ENCODE data around the gene CLRN3. TPM values are rescaled to one million over a fixed set of nuclear protein-coding genes. Genes with fewer than 3 reads are reported as not detected.

The CLRN3 gene
- total RNA-seq, 2 experiments from 2014 or later: not detected

- POLR2A ChIA-PET: no interaction called here
- DNase-seq (no peak), ATAC-seq (no peak)
- CTCF ChIA-PET: interaction anchor here (1.3 kb wide), 1 partner anchor 9 kb away, joined by 5 read pairs; no protein-coding TSS in a partner anchor
- intact Hi-C loops (cut with micrococcal nuclease): loop anchor here (5.0 kb wide), 2 partner anchors 133 to 288 kb away; no protein-coding TSS in a partner anchor
- Mint-ChIP-seq H3K36me3 (ENCODE audit: low read depth) (no peaks in the 10 kb centered on the region), H3K9me3 (no peaks in the 10 kb centered on the region), H3K27me3 (peaks cover 4% of the 10 kb centered on the region), H3K27ac (no peak overlapping the region), H3K4me3 (no peak overlapping the region), H3K4me1 (ENCODE audit: low read depth) (no peaks in the 10 kb centered on the region)
- TF ChIP-seq, protein P1, sequence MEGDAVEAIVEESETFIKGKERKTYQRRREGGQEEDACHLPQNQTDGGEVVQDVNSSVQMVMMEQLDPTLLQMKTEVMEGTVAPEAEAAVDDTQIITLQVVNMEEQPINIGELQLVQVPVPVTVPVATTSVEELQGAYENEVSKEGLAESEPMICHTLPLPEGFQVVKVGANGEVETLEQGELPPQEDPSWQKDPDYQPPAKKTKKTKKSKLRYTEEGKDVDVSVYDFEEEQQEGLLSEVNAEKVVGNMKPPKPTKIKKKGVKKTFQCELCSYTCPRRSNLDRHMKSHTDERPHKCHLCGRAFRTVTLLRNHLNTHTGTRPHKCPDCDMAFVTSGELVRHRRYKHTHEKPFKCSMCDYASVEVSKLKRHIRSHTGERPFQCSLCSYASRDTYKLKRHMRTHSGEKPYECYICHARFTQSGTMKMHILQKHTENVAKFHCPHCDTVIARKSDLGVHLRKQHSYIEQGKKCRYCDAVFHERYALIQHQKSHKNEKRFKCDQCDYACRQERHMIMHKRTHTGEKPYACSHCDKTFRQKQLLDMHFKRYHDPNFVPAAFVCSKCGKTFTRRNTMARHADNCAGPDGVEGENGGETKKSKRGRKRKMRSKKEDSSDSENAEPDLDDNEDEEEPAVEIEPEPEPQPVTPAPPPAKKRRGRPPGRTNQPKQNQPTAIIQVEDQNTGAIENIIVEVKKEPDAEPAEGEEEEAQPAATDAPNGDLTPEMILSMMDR (IDR thresholded peaks at IDR 0.05): no peak
These were observed 42.8 kb downstream of the CLRN3 start for GRCh38 chr10:127849921-127850320.

DNA sequence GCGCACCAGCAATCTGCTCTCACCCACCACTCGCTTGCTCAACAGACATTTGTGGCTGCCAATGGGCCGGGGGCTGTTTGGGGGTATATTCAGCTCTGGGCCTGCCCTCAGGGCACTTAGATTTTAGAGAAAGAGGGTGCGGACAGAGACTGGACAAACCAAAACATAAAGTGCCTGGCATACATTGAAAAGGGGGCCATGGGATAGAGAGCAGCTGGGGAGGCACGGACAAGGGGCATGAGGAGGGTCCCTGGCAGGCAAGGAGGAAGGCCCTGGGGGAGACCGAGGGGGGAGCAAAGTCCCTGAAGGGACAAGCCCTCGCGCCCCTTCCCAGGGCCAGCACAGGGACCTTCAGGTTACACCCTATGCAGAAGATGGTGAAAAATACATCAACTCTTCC is 43.5 kb downstream of the CLRN3 start:
- no peaks in the 10 kb centered on the region for H3K36me3 Mint-ChIP-seq (ENCODE audit: low read depth)

DNA sequence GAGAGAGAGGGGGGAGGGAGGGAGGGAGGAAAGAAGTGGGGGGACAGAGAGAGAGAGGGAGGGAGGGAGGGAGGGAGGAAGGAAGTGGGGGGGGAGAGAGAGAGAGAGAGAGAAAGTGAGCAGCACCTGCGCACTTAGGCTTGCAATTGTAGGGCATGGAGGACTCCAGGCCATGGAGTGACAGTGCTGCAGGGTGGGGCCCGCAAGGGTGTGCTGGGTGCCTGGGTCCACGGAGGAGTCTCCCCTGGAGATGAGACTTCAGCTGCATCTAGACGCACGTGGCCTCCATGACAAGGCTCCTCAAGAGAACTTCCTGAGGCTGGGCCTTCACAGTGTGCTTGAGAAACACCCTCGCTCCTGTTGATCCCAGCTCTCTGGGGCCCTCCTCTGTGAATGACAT is 44.5 kb downstream of the CLRN3 start:
- H3K4me1 Mint-ChIP-seq (ENCODE audit: low read depth): no peaks in the 10 kb centered on the region
- no peaks in the 10 kb centered on the region for H3K27me3 Mint-ChIP-seq
- no peaks in the 10 kb centered on the region for H3K9me3 Mint-ChIP-seq
- TF ChIP-seq, protein P1 (IDR thresholded peaks at IDR 0.05): no peak
- CTCF ChIA-PET: no interaction called here
- H3K36me3 Mint-ChIP-seq (ENCODE audit: low read depth): no peaks in the 10 kb centered on the region
- intact Hi-C loops (cut with micrococcal nuclease): no loop called here
- POLR2A ChIA-PET: no interaction called here
- H3K4me3 Mint-ChIP-seq: no peak overlapping the region
- ATAC-seq (no peak), DNase-seq (no peak)
- no peak overlapping the region for H3K27ac Mint-ChIP-seq

More for the DNA sequence above, 43.5 kb downstream of the CLRN3 start:
- H3K4me1 Mint-ChIP-seq (ENCODE audit: low read depth): no peaks in the 10 kb centered on the region
- H3K4me3 Mint-ChIP-seq: no peak overlapping the region
- H3K27ac Mint-ChIP-seq: no peak overlapping the region
- no peak for ATAC-seq
- DNase-seq: no peak
- CTCF ChIA-PET: interaction anchor here (1.3 kb wide), 1 partner anchor 10 kb away, joined by 5 read pairs; no protein-coding TSS in a partner anchor
- H3K9me3 Mint-ChIP-seq: no peaks in the 10 kb centered on the region
- intact Hi-C loops (cut with micrococcal nuclease): no loop called here
- TF ChIP-seq, protein P1 (IDR thresholded peaks at IDR 0.05): no peak
- peaks cover 4% of the 10 kb centered on the region for H3K27me3 Mint-ChIP-seq
- POLR2A ChIA-PET: no interaction called here

DNA sequence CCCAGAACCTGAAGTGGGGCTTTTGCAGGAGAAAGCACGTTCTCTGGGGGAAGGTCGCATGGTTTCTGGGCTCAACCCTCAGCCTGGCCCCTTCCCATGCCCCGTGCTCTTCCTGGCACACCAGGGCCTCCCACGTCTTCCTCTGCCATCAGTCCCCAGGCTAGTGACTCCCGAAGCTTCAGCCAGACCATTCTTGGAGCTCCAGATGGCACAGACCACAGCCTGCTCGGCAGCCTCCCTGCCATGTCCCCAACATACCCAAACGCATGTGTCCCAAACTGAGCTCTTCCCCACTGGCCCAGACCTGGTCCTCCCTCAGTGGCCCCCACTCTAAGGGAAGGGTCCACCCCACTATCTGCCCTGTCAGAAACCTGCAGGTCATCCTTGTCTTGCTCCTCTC is 47.0 kb downstream of the CLRN3 start:
- DNase-seq (no peak), ATAC-seq (no peak)
- POLR2A ChIA-PET: no interaction called here
- Mint-ChIP-seq H3K9me3 (no peaks in the 10 kb centered on the region), H3K4me3 (no peak overlapping the region), H3K36me3 (ENCODE audit: low read depth) (no peaks in the 10 kb centered on the region), H3K4me1 (ENCODE audit: low read depth) (no peaks in the 10 kb centered on the region), H3K27me3 (peaks cover under 1% of the 10 kb centered on the region), H3K27ac (no peak overlapping the region)
- CTCF ChIA-PET: interaction anchor here (0.8 kb wide), 1 partner anchor 8 kb away, joined by 4 read pairs; no protein-coding TSS in a partner anchor
- TF ChIP-seq, protein P1 (IDR thresholded peaks at IDR 0.05): no peak
- intact Hi-C loops (cut with micrococcal nuclease): no loop called here

DNA sequence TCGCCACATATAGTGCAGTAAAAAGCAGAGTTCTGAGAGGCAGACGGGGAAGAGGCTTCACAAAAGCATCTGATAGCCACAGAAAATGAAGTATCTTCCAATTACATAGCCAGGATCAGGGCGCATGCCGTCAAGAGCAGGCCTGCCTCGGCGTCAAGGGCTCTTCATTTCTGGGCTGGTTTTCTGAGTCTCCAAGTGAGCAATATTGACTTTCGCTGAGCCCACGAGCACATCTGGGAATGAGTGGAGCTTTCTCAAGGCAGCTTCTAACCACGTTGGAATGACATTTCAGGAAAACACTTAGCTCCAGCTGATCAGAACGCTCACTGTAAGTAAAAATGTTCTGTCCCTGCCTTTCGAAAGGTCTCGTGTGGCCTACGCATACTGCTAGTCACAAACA is 51.9 kb downstream of the CLRN3 start:
- Mint-ChIP-seq H3K27ac (no peak overlapping the region), H3K4me1 (ENCODE audit: low read depth) (no peaks in the 10 kb centered on the region), H3K9me3 (no peaks in the 10 kb centered on the region), H3K27me3 (peaks cover 1% of the 10 kb centered on the region), H3K36me3 (ENCODE audit: low read depth) (no peaks in the 10 kb centered on the region), H3K4me3 (no peak overlapping the region)
- no peak for DNase-seq
- ATAC-seq: no peak
- ChIA-PET POLR2A (no interaction called here), CTCF (no interaction called here)
- intact Hi-C loops (cut with micrococcal nuclease): no loop called here
- TF ChIP-seq, protein P1 (IDR thresholded peaks at IDR 0.05): no peak

Measured in activated CD8-positive, alpha-beta T cell treated with anti-CD3 and anti-CD28 coated beads for 36 hours (primary cell).